SU-DHL-6 (cell line): Measurements from ENCODE around the gene RALGPS1.

Experiments used
- H2AFZ ChIP-seq: fragments of 200-600 bp; sonication (generic); 2 replicates; pipeline ENCODE4 v1.6.1; 2014; ENCODE audit warnings: low read depth, mild to moderate bottlenecking, moderate library complexity, mixed read lengths, antibody characterized with exemption, low read length; ENCODE audit not compliant: severe bottlenecking
- H3F3A ChIP-seq: fragments of 200-600 bp; shearing (Covaris generic); 2 replicates; pipeline ENCODE4 v1.6.0; 2016; ENCODE audit warnings: antibody characterized with exemption, mild to moderate bottlenecking; ENCODE audit not compliant: insufficient read depth
- H3K27ac ChIP-seq: fragments of 200-600 bp; sonication (generic); 2 replicates; pipeline ENCODE4 v1.5.1; 2016; ENCODE audit warnings: low read depth, mild to moderate bottlenecking, low read length, moderate library complexity, mixed read lengths
- H3K27me3 ChIP-seq: fragments of 200-600 bp; sonication (generic), shearing (Covaris generic); 2 replicates; pipeline ENCODE4 v1.6.0; 2014; ENCODE audit warnings: mild to moderate bottlenecking, low read length
- H3K36me3 ChIP-seq: fragments of 200-600 bp; sonication (generic); 2 replicates; pipeline ENCODE4 v1.6.1; 2014; ENCODE audit warnings: mild to moderate bottlenecking, low read length, mixed read lengths
- H3K4me2 ChIP-seq: fragments of 300-600, 200-600 bp; shearing (Covaris generic), sonication (generic); 2 replicates; pipeline ENCODE4 v1.6.0; 2014; ENCODE audit warnings: low read length, low read depth, mild to moderate bottlenecking; ENCODE audit not compliant: poor library complexity, severe bottlenecking
- H3K4me3 ChIP-seq: fragments of 200-600 bp; sonication (generic); 2 replicates; pipeline ENCODE4 v1.5.1; 2014; ENCODE audit warnings: antibody characterized with exemption, low read length, mild to moderate bottlenecking, mixed read lengths; ENCODE audit not compliant: insufficient read depth, poor library complexity, severe bottlenecking
- H3K79me2 ChIP-seq: fragments of 200-600 bp; sonication (generic); 2 replicates; pipeline ENCODE4 v1.6.1; 2014; ENCODE audit warnings: mild to moderate bottlenecking, low read length, moderate library complexity; ENCODE audit not compliant: insufficient read depth
- H3K9ac ChIP-seq: fragments of 200-600 bp; sonication (generic); 2 replicates; pipeline ENCODE4 v1.7.0; 2014; ENCODE audit warnings: mild to moderate bottlenecking, low read length
- H3K9me2 ChIP-seq: fragments of 200-600 bp; sonication (generic); replicated peaks from 2 replicates; pipeline ENCODE4 v1.6.1; 2014; ENCODE audit warnings: low read length; ENCODE audit not compliant: insufficient read depth
- H3K9me3 ChIP-seq: fragments of 200-600 bp; sonication (generic); 2 replicates; pipeline ENCODE4 v1.6.1; 2014; ENCODE audit warnings: low read length, mixed read lengths; ENCODE audit not compliant: insufficient read depth
- H4K20me1 ChIP-seq: fragments of 200-600 bp; sonication (generic); 2 replicates; pipeline ENCODE4 v1.6.1; 2014; ENCODE audit warnings: low read depth, mild to moderate bottlenecking, antibody characterized with exemption, low read length, moderate library complexity, mixed read lengths
- EZH2phosphoT487 ChIP-seq: fragments of 200-600 bp; sonication (generic), shearing (Covaris generic); conservative IDR thresholded peaks from 2 replicates; pipeline ENCODE4 v1.6.1; 2018; ENCODE audit warnings: mild to moderate bottlenecking, antibody characterized with exemption, low read length, moderate library complexity, mixed read lengths
- TF ChIP-seq, protein P1 (sequence below): fragments of 200-600 bp; sonication (generic); IDR thresholded peaks from one replicate; pipeline ENCODE4 v1.5.1; 2017; ENCODE audit warnings: antibody characterized with exemption, mild to moderate bottlenecking, low read length, moderate library complexity; ENCODE audit not compliant: insufficient read depth, poor library complexity, severe bottlenecking

The RALGPS1 gene

DNA sequence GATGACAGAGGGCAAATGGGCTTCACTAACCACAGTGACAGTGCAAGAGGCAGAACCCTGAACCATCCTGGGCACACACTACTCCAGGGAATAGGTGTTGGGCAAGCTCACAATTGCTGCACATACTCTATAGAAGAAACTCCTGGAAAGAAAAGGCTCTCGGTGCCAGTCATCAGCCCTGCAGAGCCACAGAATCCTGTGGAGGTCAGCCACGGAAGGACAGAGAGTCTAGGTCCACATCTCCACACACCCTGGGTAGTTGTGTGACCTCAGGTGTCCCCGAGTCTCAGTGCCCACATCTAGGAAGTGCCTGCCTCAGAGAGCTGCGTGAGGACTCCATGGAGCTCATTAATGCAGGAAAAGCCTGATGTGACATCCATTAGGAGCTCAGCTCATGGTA, 223.9 kb downstream of the RALGPS1 start:
- Histone ChIP-seq H3K4me2 (no peak overlapping the region), H3K4me3 (no peak overlapping the region), H3K27ac (no peak overlapping the region), H3K79me2 (no peaks in the 10 kb centered on the region), H3K9me2 (no peaks in the 10 kb centered on the region), H3K36me3 (no peaks in the 10 kb centered on the region), H3F3A (no peaks in the 10 kb centered on the region), H2AFZ (no peak overlapping the region), H3K9me3 (no peaks in the 10 kb centered on the region), H3K9ac (no peak overlapping the region), H4K20me1 (no peaks in the 10 kb centered on the region), H3K27me3 (no peaks in the 10 kb centered on the region)
- TF ChIP-seq, protein P1, sequence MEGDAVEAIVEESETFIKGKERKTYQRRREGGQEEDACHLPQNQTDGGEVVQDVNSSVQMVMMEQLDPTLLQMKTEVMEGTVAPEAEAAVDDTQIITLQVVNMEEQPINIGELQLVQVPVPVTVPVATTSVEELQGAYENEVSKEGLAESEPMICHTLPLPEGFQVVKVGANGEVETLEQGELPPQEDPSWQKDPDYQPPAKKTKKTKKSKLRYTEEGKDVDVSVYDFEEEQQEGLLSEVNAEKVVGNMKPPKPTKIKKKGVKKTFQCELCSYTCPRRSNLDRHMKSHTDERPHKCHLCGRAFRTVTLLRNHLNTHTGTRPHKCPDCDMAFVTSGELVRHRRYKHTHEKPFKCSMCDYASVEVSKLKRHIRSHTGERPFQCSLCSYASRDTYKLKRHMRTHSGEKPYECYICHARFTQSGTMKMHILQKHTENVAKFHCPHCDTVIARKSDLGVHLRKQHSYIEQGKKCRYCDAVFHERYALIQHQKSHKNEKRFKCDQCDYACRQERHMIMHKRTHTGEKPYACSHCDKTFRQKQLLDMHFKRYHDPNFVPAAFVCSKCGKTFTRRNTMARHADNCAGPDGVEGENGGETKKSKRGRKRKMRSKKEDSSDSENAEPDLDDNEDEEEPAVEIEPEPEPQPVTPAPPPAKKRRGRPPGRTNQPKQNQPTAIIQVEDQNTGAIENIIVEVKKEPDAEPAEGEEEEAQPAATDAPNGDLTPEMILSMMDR: no peak

DNA sequence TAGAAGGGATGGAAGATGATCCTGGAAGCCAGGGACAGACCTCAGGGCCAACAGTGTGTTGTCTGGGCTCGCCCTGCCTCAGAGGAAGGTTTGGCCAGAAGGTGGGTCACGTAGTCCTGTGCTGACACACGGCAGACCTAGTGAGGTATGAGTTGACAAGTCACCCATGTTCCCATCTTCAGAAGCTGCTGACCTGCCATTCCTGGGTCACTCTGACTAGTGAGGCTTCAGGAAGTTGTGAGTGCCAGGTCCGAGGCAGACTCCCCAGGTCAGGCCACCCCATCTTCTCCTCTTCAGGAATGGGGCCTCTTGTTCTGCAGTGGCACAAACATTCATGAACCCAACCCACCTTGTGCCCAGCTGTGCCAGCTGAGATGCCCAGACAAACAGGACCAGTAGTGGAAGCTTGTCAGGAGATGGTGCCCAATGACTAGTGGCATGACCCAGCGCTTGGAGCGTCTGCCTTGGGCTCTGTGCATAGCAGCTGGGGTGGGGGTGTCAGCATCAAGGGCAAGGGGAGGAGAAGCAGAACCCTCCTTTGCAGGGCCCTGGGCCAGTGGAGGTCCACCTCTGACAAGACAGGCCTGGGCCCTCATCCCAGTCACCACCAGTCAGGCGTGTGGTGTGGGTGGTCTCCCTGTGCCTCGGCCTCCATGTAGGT, 224.6 kb downstream of the RALGPS1 start:
- Histone ChIP-seq H3K27me3 (no peaks in the 10 kb centered on the region), H4K20me1 (no peaks in the 10 kb centered on the region), H3K9me2 (no peaks in the 10 kb centered on the region), H3K4me2 (no peak overlapping the region), H3K9ac (no peak overlapping the region), H2AFZ (no peak overlapping the region), H3K79me2 (no peaks in the 10 kb centered on the region), H3K4me3 (no peak overlapping the region), H3K36me3 (no peaks in the 10 kb centered on the region), H3K9me3 (no peaks in the 10 kb centered on the region), H3K27ac (no peak overlapping the region), H3F3A (no peaks in the 10 kb centered on the region)
- TF ChIP-seq EZH2phosphoT487: no peak
- TF ChIP-seq, protein P1: no peak

DNA sequence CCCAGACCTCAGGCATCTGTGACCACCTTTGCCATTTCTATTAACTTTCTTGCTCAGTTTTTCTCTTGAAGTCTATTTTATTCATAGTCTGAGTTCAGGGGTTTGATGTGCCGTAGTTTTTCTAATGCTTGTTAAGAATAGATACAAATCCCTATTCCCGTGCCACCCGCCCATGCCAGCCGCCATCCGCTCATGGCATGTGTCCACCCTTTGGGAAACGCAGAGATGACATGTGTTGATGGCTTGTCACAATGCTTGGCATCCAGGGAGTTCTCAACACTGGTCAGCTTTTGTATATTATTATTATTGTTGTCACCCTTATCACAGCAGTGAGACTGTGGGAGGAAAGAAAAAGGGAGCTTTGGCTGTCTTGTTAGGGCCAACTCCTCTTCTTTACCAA, 225.2 kb downstream of the RALGPS1 start:
- no peaks in the 10 kb centered on the region for H3K9me3 ChIP-seq
- no peaks in the 10 kb centered on the region for H3K79me2 ChIP-seq

More for the DNA sequence above, 225.2 kb downstream of the RALGPS1 start:
- no peaks in the 10 kb centered on the region for H3K36me3 ChIP-seq
- H3K4me2 ChIP-seq: no peak overlapping the region
- no peak overlapping the region for H3K9ac ChIP-seq
- H3K27me3 ChIP-seq: no peaks in the 10 kb centered on the region
- TF ChIP-seq EZH2phosphoT487: no peak
- TF ChIP-seq, protein P1: no peak
- no peak overlapping the region for H3K4me3 ChIP-seq
- H2AFZ ChIP-seq: no peak overlapping the region
- H4K20me1 ChIP-seq: no peaks in the 10 kb centered on the region
- no peaks in the 10 kb centered on the region for H3F3A ChIP-seq
- no peak overlapping the region for H3K27ac ChIP-seq
- no peaks in the 10 kb centered on the region for H3K9me2 ChIP-seq
